MCF 10A (cell line): ENCODE results near the gene PIGBOS1. TPM values are rescaled to one million over a fixed set of nuclear protein-coding genes. Genes with fewer than 3 reads are reported as not detected.

ENCODE experiments used
- BruUV-seq: library from RNA; stranded (reverse); fragments of 400-500 nt; replicated peaks from 2 replicates; lab custom pipeline; 2021; lab: Mats Ljungman, UMichigan
- CTCF ChIA-PET: fragments of 300-600 bp; sonication (Branson Sonifier 250); formaldehyde crosslinking; extraction: SDS; loops from one replicate; lab custom pipeline; 2021; ENCODE audit warnings: antibody characterized with exemption, inconsistent platforms; lab: Yijun Ruan, JAX
- POLR2A ChIA-PET: fragments of 300-600, 350-650 bp; sonication (Branson Sonifier 250); formaldehyde crosslinking; extraction: SDS; loops from one replicate; lab custom pipeline; 2020; ENCODE audit warnings: antibody characterized with exemption, inconsistent platforms; lab: Yijun Ruan, JAX
- DNase-seq: peaks from one replicate; pipeline ENCODE4 v3.0.0-alpha.2; 2018; ENCODE audit not compliant: unreplicated experiment
- H3K27ac Mint-ChIP-seq: one replicate; pipeline ENCODE4 v1.8.0; 2022; ENCODE audit warnings: mild to moderate bottlenecking, low read depth, mixed read lengths; ENCODE audit not compliant: unreplicated experiment
- H3K27me3 Mint-ChIP-seq: one replicate; pipeline ENCODE4 v1.8.0; 2022; ENCODE audit warnings: mixed read lengths; ENCODE audit not compliant: insufficient read depth, unreplicated experiment
- H3K36me3 Mint-ChIP-seq: one replicate; pipeline ENCODE4 v1.8.0; 2022; ENCODE audit warnings: mild to moderate bottlenecking, moderate library complexity, mixed read lengths; ENCODE audit not compliant: insufficient read depth, unreplicated experiment
- H3K4me1 Mint-ChIP-seq: one replicate; pipeline ENCODE4 v1.8.0; 2022; ENCODE audit warnings: mixed read lengths; ENCODE audit not compliant: insufficient read depth, unreplicated experiment
- H3K4me3 Mint-ChIP-seq: one replicate; pipeline ENCODE4 v1.8.0; 2022; ENCODE audit warnings: mild to moderate bottlenecking, moderate library complexity, mixed read lengths; ENCODE audit not compliant: unreplicated experiment
- H3K9me3 Mint-ChIP-seq: one replicate; pipeline ENCODE4 v1.8.0; 2022; ENCODE audit warnings: mixed read lengths; ENCODE audit not compliant: unreplicated experiment
- intact Hi-C: fragments of 100-400 bp; cut with micrococcal nuclease; formaldehyde crosslinking; loops from 2 replicates; pipeline ENCODE4 v1.14.1; 2022
- total RNA-seq: library from RNA; stranded (reverse); gene quantifications from 2 replicates; pipeline ENCODE4 v1.2.3, GENCODE V29; 2022
- TF ChIP-seq, protein P1 (sequence below): fragments of 200-600 bp; IDR thresholded peaks from one replicate; pipeline ENCODE4 v1.8.0; 2022; ENCODE audit warnings: antibody characterized with exemption, mild to moderate bottlenecking; ENCODE audit not compliant: unreplicated experiment

The PIGBOS1 gene
- total RNA-seq, 1 experiment from 2014 or later = 13.9 TPM

DNA sequence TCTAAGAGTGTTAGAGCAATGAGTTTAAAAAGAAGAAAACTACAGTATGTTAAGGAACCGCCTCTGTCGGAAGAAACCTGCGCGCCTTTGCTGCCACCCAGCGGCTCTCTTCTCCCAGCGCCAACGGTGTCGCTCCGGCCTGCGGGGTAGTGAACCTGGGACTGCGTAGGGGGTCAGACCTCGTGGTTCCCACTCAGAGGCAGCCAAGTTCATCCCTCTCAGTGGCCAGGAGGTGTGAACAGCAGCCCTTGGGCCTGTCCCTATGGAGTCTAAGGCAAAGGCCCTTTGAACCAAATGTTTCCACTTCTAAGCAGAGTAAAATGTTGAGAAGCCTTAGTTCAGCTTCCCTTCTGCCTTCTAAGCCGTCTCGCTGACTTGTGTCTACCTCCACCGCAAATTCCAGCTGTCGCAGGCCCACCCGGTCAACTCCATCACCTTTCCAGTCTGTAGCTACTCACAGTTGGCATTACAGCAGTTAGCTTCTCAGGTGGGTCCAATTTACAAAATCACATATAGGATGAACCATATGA is 28.3 kb downstream of the PIGBOS1 start:
- POLR2A ChIA-PET = interaction anchor here (1.0 to 2.8 kb wide), 6 partner anchors 28 to 94 kb away, joined by 3 to 20 read pairs (median 4); partner anchors contain the start of genes PIGB, PIGBOS1 and RSL24D1
- CTCF ChIA-PET = interaction anchor here (0.6 to 5.6 kb wide), 31 partner anchors 9 to 1421 kb away, joined by 3 to 134 read pairs (median 3); partner anchors contain the start of genes CCPG1 and PIERCE2
- DNase-seq = peak; percentile 84
- intact Hi-C loops = loop anchor here (1.0 to 2.0 kb wide), 5 partner anchors 69 to 1328 kb away; no protein-coding TSS in a partner anchor
- Mint-ChIP-seq H3K27me3 (no peaks in the 10 kb centered on the region), H3K27ac (peak overlapping the region; percentile 92), H3K9me3 (no peaks in the 10 kb centered on the region), H3K36me3 (no peaks in the 10 kb centered on the region), H3K4me3 (peak overlapping the region; percentile 89), H3K4me1 (peaks cover 15% of the 10 kb centered on the region)
- TSS peak; percentile 36 for BruUV-seq
- TF ChIP-seq, protein P1, sequence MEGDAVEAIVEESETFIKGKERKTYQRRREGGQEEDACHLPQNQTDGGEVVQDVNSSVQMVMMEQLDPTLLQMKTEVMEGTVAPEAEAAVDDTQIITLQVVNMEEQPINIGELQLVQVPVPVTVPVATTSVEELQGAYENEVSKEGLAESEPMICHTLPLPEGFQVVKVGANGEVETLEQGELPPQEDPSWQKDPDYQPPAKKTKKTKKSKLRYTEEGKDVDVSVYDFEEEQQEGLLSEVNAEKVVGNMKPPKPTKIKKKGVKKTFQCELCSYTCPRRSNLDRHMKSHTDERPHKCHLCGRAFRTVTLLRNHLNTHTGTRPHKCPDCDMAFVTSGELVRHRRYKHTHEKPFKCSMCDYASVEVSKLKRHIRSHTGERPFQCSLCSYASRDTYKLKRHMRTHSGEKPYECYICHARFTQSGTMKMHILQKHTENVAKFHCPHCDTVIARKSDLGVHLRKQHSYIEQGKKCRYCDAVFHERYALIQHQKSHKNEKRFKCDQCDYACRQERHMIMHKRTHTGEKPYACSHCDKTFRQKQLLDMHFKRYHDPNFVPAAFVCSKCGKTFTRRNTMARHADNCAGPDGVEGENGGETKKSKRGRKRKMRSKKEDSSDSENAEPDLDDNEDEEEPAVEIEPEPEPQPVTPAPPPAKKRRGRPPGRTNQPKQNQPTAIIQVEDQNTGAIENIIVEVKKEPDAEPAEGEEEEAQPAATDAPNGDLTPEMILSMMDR = peak; percentile 84

DNA sequence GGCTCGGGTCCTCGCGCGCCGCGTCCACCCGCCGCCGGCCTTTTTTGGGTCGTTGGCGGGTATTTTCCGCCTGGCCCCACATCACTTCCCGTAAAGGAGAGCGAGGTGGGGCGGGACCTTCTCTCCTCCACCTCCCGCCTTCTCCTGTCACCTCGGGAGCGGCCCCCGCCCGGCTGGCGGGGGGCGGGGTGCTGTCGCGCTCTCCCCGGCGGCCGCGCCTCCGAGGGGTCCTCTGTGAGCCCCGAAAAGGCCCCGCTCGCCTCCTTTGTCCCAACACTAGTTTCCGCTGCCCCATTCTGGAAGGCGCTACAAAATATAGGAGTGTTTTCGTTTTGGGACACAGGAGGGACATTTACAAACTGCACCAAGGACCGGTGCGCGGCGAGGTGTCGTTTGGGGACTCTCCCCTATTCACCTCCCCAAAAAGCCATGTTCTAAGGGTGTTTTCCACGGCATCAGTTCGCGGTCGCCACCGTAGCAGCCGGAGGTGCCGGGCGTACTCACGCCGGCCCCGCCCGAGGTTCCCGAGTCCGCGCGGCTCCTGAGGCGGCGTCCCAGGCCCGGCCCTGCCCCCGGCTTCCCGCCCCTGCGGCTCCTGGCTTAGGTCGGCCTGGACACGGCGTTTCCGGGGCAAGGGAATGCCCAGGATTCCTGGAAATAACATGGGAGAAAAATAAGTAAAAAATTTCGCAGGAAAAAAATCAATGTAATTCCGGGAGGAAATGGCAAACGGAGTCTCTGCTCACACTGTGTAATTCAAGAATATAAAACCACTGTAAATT is 29.0 kb downstream of the PIGBOS1 start, which contains the start of gene RAB27A:
Gene RAB27A, minus strand, starts transcription at position 68 of the 782 bp plus-strand sequence. CDS start 54,879 bp downstream, outside the sequence.
- Mint-ChIP-seq H3K27me3 (no peaks in the 10 kb centered on the region), H3K4me3 (peak within 1 kb of the TSS; percentile 89), H3K36me3 (no peaks in the 10 kb centered on the region), H3K9me3 (no peaks in the 10 kb centered on the region), H3K27ac (peak within 1 kb of the TSS; percentile 92), H3K4me1 (peaks cover 15% of the 10 kb centered on the region)
- POLR2A ChIA-PET = interaction anchor here (1.0 to 2.8 kb wide), 8 partner anchors 29 to 93 kb away, joined by 3 to 20 read pairs (median 6); partner anchors contain the start of genes PIGB, PIGBOS1 and RSL24D1
- intact Hi-C loops = loop anchor here (1.0 to 2.0 kb wide), 7 partner anchors 40 to 1327 kb away; partner anchors contain the start of genes CCPG1 and PIERCE2
- TF ChIP-seq, protein P1 = no peak
- no TSS peak for BruUV-seq
- CTCF ChIA-PET = interaction anchor here (0.6 to 5.6 kb wide), 11 partner anchors 23 to 339 kb away, joined by 3 to 134 read pairs (median 4); partner anchors contain the start of genes CCPG1 and PIERCE2
- peak; percentile 82 for DNase-seq

DNA sequence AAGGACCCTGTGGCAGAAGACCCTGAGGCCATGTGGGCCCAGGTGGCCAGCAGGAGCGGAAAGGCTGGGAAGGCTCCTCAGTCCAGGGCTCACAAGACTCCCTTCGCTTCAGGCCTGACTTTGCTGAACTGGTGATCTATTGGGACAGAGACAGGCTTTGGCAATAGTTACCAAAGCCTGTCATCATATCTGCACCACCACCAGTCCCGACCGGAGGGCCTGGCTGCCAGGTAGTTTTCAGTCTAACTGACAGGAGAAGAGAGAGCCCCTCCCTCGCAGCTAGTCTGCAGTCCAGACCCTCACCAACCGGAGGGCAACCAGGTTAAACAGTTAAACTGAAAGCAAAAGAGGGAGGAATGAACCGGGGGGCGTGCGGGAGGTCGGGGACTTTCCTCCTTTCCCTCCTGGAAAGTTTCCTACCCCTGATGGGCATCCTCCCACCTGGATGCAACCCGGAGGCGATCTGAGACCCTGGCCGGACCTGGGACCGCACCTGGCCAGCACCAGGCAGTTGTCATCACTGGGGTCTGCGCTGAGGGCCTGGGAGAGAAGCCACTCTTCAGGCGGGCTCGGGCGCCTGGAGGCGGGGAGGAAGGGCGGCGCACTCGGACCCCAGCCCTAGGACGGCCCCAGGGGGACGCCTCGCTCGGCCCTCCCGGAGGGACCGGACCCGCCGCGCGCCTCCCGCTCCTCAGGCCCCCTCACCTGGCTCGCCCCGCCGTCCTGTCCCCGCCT is 29.7 kb downstream of the PIGBOS1 start:
- peak overlapping the region; percentile 92 for H3K27ac Mint-ChIP-seq
- no peaks in the 10 kb centered on the region for H3K27me3 Mint-ChIP-seq
- DNase-seq = peak; percentile 73
- TF ChIP-seq, protein P1 = no peak
- ChIA-PET CTCF (interaction anchor here (0.7 to 1.5 kb wide), 5 partner anchors 11 to 73 kb away, joined by 3 to 6 read pairs (median 4); no protein-coding TSS in a partner anchor), POLR2A (interaction anchor here (0.6 to 2.6 kb wide), 6 partner anchors 30 to 119 kb away, joined by 3 to 18 read pairs (median 6); partner anchors contain the start of genes CCPG1, PIERCE2, PIGB and PIGBOS1)
- no peaks in the 10 kb centered on the region for H3K9me3 Mint-ChIP-seq
- H3K36me3 Mint-ChIP-seq = no peaks in the 10 kb centered on the region
- no TSS peak for BruUV-seq
- H3K4me1 Mint-ChIP-seq = peaks cover 15% of the 10 kb centered on the region
- intact Hi-C loops = loop anchor here (1.0 kb wide), 2 partner anchors 39 to 119 kb away; partner anchors contain the start of genes CCPG1 and PIERCE2
- H3K4me3 Mint-ChIP-seq = peak overlapping the region; percentile 89
